ENCODE results near the gene HRCT1. TPM values are rescaled to one million over a fixed set of nuclear protein-coding genes. Genes with fewer than 3 reads are reported as not detected.
"Not testable (repeated sequence)": the region's sequence is repeated elsewhere in the genome, so short reads cannot be mapped to it uniquely, and the experiment has no call there.

Gene HRCT1
- total and polyA plus RNA-seq, 2 donors (not counting 1 experiment from before 2014, with no cell fraction given): not detected

DNA sequence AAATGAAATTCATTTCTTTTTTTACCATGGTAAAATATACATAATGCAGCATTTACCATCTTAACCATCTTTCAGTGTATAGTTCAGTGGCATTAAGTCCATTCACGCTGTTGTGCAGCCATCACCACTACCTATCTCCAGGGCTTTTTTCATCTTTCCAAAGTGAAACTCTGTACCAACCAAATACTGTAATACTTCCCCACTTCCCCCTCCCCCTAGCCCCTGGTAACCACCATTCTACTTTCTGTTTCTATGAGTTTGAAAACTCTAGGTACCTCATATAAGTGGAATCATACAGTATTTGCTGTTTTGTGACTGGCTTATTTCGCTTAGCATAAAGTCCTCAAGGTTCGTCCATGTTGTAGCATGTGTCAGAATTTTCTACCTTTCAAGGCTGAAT, 26.7 kb downstream of the HRCT1 start:
- no peak overlapping the region for H3K9ac ChIP-seq (ENCODE audit: low read length)
- intact Hi-C loops (cut with micrococcal nuclease): no loop called here
- no peak for TF ChIP-seq EZH2 (IDR thresholded peaks at IDR 0.05; ENCODE audit: borderline replicate concordance, insufficient read depth, low read depth, low read length, poor library complexity, severe bottlenecking)
- TF ChIP-seq, protein P1, sequence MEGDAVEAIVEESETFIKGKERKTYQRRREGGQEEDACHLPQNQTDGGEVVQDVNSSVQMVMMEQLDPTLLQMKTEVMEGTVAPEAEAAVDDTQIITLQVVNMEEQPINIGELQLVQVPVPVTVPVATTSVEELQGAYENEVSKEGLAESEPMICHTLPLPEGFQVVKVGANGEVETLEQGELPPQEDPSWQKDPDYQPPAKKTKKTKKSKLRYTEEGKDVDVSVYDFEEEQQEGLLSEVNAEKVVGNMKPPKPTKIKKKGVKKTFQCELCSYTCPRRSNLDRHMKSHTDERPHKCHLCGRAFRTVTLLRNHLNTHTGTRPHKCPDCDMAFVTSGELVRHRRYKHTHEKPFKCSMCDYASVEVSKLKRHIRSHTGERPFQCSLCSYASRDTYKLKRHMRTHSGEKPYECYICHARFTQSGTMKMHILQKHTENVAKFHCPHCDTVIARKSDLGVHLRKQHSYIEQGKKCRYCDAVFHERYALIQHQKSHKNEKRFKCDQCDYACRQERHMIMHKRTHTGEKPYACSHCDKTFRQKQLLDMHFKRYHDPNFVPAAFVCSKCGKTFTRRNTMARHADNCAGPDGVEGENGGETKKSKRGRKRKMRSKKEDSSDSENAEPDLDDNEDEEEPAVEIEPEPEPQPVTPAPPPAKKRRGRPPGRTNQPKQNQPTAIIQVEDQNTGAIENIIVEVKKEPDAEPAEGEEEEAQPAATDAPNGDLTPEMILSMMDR (IDR thresholded peaks at IDR 0.05): no peak
- no peak overlapping the region for H2AFZ ChIP-seq (ENCODE audit: insufficient read depth, low read depth, low read length, poor library complexity, severe bottlenecking)
- no peaks in the 10 kb centered on the region for H3K36me3 ChIP-seq (replicated peaks in 1 of 2; ENCODE audit: control extremely low read depth in 1 of 2, control insufficient read depth in 1 of 2, extremely low read depth in 1 of 2, insufficient read depth in 2 of 2, low read length in 1 of 2)
- H3K27me3 ChIP-seq (replicated peaks in 1 of 4; ENCODE audit: control extremely low read depth in 1 of 4, control insufficient read depth in 3 of 4, insufficient read depth in 4 of 4, low read length in 3 of 4): peaks cover 0 to 15% (median 11%) of the 10 kb centered on the region in 4 experiments
- WGBS (ENCODE audit: insufficient coverage): 13% methylated on average over 1 of the region's 3 CpGs
- H3K9me3 ChIP-seq (ENCODE audit: control extremely low read depth in 1 of 3, control insufficient read depth in 2 of 3, insufficient read depth in 1 of 3, low read length in 2 of 3): peaks cover 0 to 4% (median 4%) of the 10 kb centered on the region in 3 donors
- no peak overlapping the region for H3K4me3 ChIP-seq (ENCODE audit: control extremely low read depth in 1 of 5, extremely low read depth in 1 of 5, insufficient read depth in 1 of 5, low read depth in 2 of 5, low read length in 4 of 5)
- no peak overlapping the region for H3K27ac ChIP-seq (ENCODE audit: low read length in 2 of 2)
- Mint-ChIP-seq H3K4me1 (peaks cover 11% of the 10 kb centered on the region), H3K9me3 (ENCODE audit: insufficient read depth) (no peaks in the 10 kb centered on the region), H3K27me3 (peaks cover 51% of the 10 kb centered on the region), H3K4me3 (no peak overlapping the region), H3K27ac (no peak overlapping the region)
- DNase-seq: no peak
- H3K4me2 ChIP-seq (replicated peaks; ENCODE audit: low read depth, low read length, poor library complexity, severe bottlenecking): no peak overlapping the region
- ChIA-PET POLR2A (no interaction called here), CTCF (interaction anchor here (0.9 kb wide), 1 partner anchor 10 kb away, joined by 3 read pairs; no protein-coding TSS in a partner anchor)
- H3K79me2 ChIP-seq (ENCODE audit: control insufficient read depth, insufficient read depth, low read length): no peaks in the 10 kb centered on the region
- ATAC-seq (ENCODE audit: low read depth): peak; percentile 10
- H4K20me1 ChIP-seq (ENCODE audit: control insufficient read depth, insufficient read depth, low read length, poor library complexity, severe bottlenecking): no peaks in the 10 kb centered on the region
- H3K4me1 ChIP-seq (ENCODE audit: control insufficient read depth in 2 of 2, insufficient read depth in 2 of 2, low read length in 2 of 2): peaks cover 7 to 16% of the 10 kb centered on the region in 2 donors

DNA sequence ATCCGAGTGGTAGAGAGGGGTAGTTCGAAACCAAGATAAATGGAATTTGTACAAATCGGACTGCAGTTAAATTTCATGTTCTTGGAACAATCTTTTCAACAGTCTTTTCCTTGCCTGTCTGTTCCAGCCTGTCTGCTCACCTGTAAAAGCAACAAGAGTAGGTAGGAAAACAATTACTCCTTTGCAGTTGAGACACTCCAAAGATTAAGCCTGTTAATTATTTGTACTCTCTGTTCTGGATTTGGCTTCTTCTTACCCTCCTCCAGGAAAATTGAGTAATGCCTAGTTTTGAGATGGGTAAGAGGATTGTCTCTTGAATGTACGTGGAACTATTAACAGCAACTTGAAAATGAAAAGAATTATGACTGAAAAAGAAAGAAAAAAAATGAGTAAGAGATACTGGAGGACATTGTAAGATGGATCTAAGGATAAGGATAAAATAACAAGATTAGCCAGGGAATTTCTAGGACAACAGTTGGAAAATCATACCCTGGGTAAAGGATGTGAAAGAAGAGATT, 27.6 kb downstream of the HRCT1 start:
- H3K9me3 Mint-ChIP-seq (ENCODE audit: insufficient read depth): no peaks in the 10 kb centered on the region
- Histone ChIP-seq H3K36me3 (replicated peaks in 1 of 2; ENCODE audit: control extremely low read depth in 1 of 2, control insufficient read depth in 1 of 2, extremely low read depth in 1 of 2, insufficient read depth in 2 of 2, low read length in 1 of 2) (no peaks in the 10 kb centered on the region), H4K20me1 (ENCODE audit: control insufficient read depth, insufficient read depth, low read length, poor library complexity, severe bottlenecking) (no peaks in the 10 kb centered on the region), H2AFZ (ENCODE audit: insufficient read depth, low read depth, low read length, poor library complexity, severe bottlenecking) (no peak overlapping the region), H3K9me3 (ENCODE audit: control extremely low read depth in 1 of 3, control insufficient read depth in 2 of 3, insufficient read depth in 1 of 3, low read length in 2 of 3) (peaks cover 0 to 4% (median 4%) of the 10 kb centered on the region in 3 donors), H3K79me2 (ENCODE audit: control insufficient read depth, insufficient read depth, low read length) (no peaks in the 10 kb centered on the region), H3K27me3 (replicated peaks in 1 of 4; ENCODE audit: control extremely low read depth in 1 of 4, control insufficient read depth in 3 of 4, insufficient read depth in 4 of 4, low read length in 3 of 4) (peaks cover 0 to 18% (median 12%) of the 10 kb centered on the region in 4 experiments), H3K27ac (ENCODE audit: low read length in 2 of 2) (no peak overlapping the region), H3K9ac (ENCODE audit: low read length) (no peak overlapping the region), H3K4me2 (replicated peaks; ENCODE audit: low read depth, low read length, poor library complexity, severe bottlenecking) (no peak overlapping the region), H3K4me3 (ENCODE audit: control extremely low read depth in 1 of 5, extremely low read depth in 1 of 5, insufficient read depth in 1 of 5, low read depth in 2 of 5, low read length in 4 of 5) (no peak overlapping the region), H3K4me1 (ENCODE audit: control insufficient read depth in 2 of 2, insufficient read depth in 2 of 2, low read length in 2 of 2) (peaks cover 11 to 20% of the 10 kb centered on the region in 2 donors)
- no peak overlapping the region for H3K27ac Mint-ChIP-seq
- intact Hi-C loops (cut with micrococcal nuclease): no loop called here
- peaks cover 18% of the 10 kb centered on the region for H3K4me1 Mint-ChIP-seq
- ChIA-PET POLR2A (no interaction called here), CTCF (interaction anchor here (0.9 kb wide), 1 partner anchor 9 kb away, joined by 3 read pairs; no protein-coding TSS in a partner anchor)
- TF ChIP-seq, protein P1 (IDR thresholded peaks at IDR 0.05): no peak
- no peak for TF ChIP-seq EZH2 (IDR thresholded peaks at IDR 0.05; ENCODE audit: borderline replicate concordance, insufficient read depth, low read depth, low read length, poor library complexity, severe bottlenecking)
- DNase-seq: no peak
- 43% methylated on average over 1 of the region's 4 CpGs for WGBS (ENCODE audit: insufficient coverage)
- ATAC-seq (ENCODE audit: low read depth): no peak
- H3K27me3 Mint-ChIP-seq: peaks cover 51% of the 10 kb centered on the region
- no peak overlapping the region for H3K4me3 Mint-ChIP-seq

DNA sequence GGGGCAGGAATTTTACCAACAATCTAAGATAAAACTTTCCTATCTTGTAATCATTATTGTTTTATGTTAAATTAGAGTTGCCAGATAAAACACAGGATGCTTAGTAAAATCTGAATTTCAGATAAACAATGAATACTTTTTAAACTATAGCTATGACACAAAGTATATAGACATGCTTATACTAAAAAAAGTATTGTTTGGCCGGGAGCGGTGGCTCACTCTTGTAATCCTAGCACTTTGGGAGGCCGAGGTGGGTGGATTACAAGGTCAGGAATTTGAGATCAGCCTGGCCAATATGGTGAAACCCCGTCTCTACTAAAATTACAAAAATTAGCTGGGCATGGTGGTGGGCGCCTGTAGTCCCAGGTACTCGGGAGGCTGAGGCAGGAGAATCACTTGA, 28.1 kb downstream of the HRCT1 start:
- POLR2A ChIA-PET; H3K9me3 Mint-ChIP-seq (ENCODE audit: insufficient read depth); DNase-seq; H3K4me2 ChIP-seq (replicated peaks; ENCODE audit: low read depth, low read length, poor library complexity, severe bottlenecking); H3K4me3 Mint-ChIP-seq; H3K4me3 ChIP-seq (ENCODE audit: control extremely low read depth in 1 of 5, extremely low read depth in 1 of 5, insufficient read depth in 1 of 5, low read depth in 2 of 5, low read length in 4 of 5); H4K20me1 ChIP-seq (ENCODE audit: control insufficient read depth, insufficient read depth, low read length, poor library complexity, severe bottlenecking); H3K79me2 ChIP-seq (ENCODE audit: control insufficient read depth, insufficient read depth, low read length); H3K9me3 ChIP-seq (ENCODE audit: control extremely low read depth in 1 of 3, control insufficient read depth in 2 of 3, insufficient read depth in 1 of 3, low read length in 2 of 3); H3K27ac ChIP-seq (ENCODE audit: low read length in 2 of 2); ATAC-seq (ENCODE audit: low read depth); H2AFZ ChIP-seq (ENCODE audit: insufficient read depth, low read depth, low read length, poor library complexity, severe bottlenecking); H3K27ac Mint-ChIP-seq; H3K9ac ChIP-seq (ENCODE audit: low read length); CTCF ChIA-PET; intact Hi-C loops (cut with micrococcal nuclease); H3K36me3 ChIP-seq (replicated peaks in 1 of 2; ENCODE audit: control extremely low read depth in 1 of 2, control insufficient read depth in 1 of 2, extremely low read depth in 1 of 2, insufficient read depth in 2 of 2, low read length in 1 of 2): not testable (repeated sequence)
- H3K27me3 ChIP-seq (replicated peaks in 1 of 4; ENCODE audit: control extremely low read depth in 1 of 4, control insufficient read depth in 3 of 4, insufficient read depth in 4 of 4, low read length in 3 of 4): peaks cover 0 to 22% (median 12%) of the 10 kb centered on the region in 4 experiments
- H3K4me1 ChIP-seq (ENCODE audit: control insufficient read depth in 2 of 2, insufficient read depth in 2 of 2, low read length in 2 of 2): peaks cover 11 to 20% of the 10 kb centered on the region in 2 donors
- H3K4me1 Mint-ChIP-seq: peaks cover 21% of the 10 kb centered on the region
- H3K27me3 Mint-ChIP-seq: peaks cover 47% of the 10 kb centered on the region
- 100% methylated on average over 2 of the region's 6 CpGs for WGBS (ENCODE audit: insufficient coverage)
